ENCODE results near the gene CDC7. TPM values are rescaled to one million over a fixed set of nuclear protein-coding genes. Genes with fewer than 3 reads are reported as not detected.

CDC7 gene
- total RNA-seq, 2 experiments from 2014 or later: 28.0 to 30.3 TPM

GRCh38 chr1:91537281-91537986 is 36.8 kb downstream of the CDC7 start:
- H3K4me1 Mint-ChIP-seq (ENCODE audit: low read depth): peaks cover 19% of the 10 kb centered on the region
- ATAC-seq: no peak
- CTCF ChIA-PET: interaction anchor here (1.1 kb wide), 1 partner anchor 36 kb away, joined by 3 read pairs; no protein-coding TSS in a partner anchor

GRCh38 chr1:91537987-91538304 is 37.3 kb downstream of the CDC7 start:
- ChIA-PET CTCF (interaction anchor here (1.1 kb wide), 1 partner anchor 36 kb away, joined by 3 read pairs; no protein-coding TSS in a partner anchor), POLR2A (interaction anchor here (0.6 kb wide), 1 partner anchor 598 kb away, joined by 3 read pairs; no protein-coding TSS in a partner anchor)
- H3K4me3 Mint-ChIP-seq: no peak overlapping the region
- no peaks in the 10 kb centered on the region for H3K27me3 Mint-ChIP-seq
- intact Hi-C loops (cut with micrococcal nuclease): no loop called here
- H3K27ac Mint-ChIP-seq: no peak overlapping the region
- ATAC-seq: no peak
- DNase-seq: no peak
- H3K9me3 Mint-ChIP-seq: no peaks in the 10 kb centered on the region
- no peaks in the 10 kb centered on the region for H3K36me3 Mint-ChIP-seq (ENCODE audit: low read depth)
- no peak for TF ChIP-seq CTCF (IDR thresholded peaks at IDR 0.05)
- H3K4me1 Mint-ChIP-seq (ENCODE audit: low read depth): peaks cover 18% of the 10 kb centered on the region

More at GRCh38 chr1:91537281-91537986, 36.8 kb downstream of the CDC7 start:
- DNase-seq: no peak
- Mint-ChIP-seq H3K27me3 (no peaks in the 10 kb centered on the region), H3K27ac (no peak overlapping the region), H3K9me3 (no peaks in the 10 kb centered on the region), H3K4me3 (no peak overlapping the region), H3K36me3 (ENCODE audit: low read depth) (no peaks in the 10 kb centered on the region)
- intact Hi-C loops (cut with micrococcal nuclease): no loop called here
- TF ChIP-seq CTCF (IDR thresholded peaks at IDR 0.05): no peak
- POLR2A ChIA-PET: interaction anchor here (0.6 to 1.0 kb wide), 2 partner anchors 17 to 597 kb away, joined by 3 read pairs; no protein-coding TSS in a partner anchor

- intact Hi-C loops (cut with micrococcal nuclease): no loop called here
- no peak overlapping the region for H3K27ac Mint-ChIP-seq
- POLR2A ChIA-PET: interaction anchor here (1.2 kb wide), 1 partner anchor 19 kb away, joined by 3 read pairs; no protein-coding TSS in a partner anchor
- peaks cover 15% of the 10 kb centered on the region for H3K4me1 Mint-ChIP-seq (ENCODE audit: low read depth)
- no peaks in the 10 kb centered on the region for H3K9me3 Mint-ChIP-seq
- no peak overlapping the region for H3K4me3 Mint-ChIP-seq
- ATAC-seq (no peak), DNase-seq (no peak)
- CTCF ChIA-PET: interaction anchor here (1.5 kb wide), 1 partner anchor 28 kb away, joined by 4 read pairs; no protein-coding TSS in a partner anchor
- no peaks in the 10 kb centered on the region for H3K27me3 Mint-ChIP-seq
- TF ChIP-seq CTCF (IDR thresholded peaks at IDR 0.05): no peak
- H3K36me3 Mint-ChIP-seq (ENCODE audit: low read depth): no peaks in the 10 kb centered on the region
Observed at GRCh38 chr1:91540910-91541309, 40.3 kb downstream of the CDC7 start.

- H3K36me3 Mint-ChIP-seq (ENCODE audit: low read depth): no peaks in the 10 kb centered on the region
- POLR2A ChIA-PET: interaction anchor here (1.1 to 1.2 kb wide), 3 partner anchors 12 to 41 kb away, joined by 3 to 4 read pairs (median 3); no protein-coding TSS in a partner anchor
- ATAC-seq: no peak
- no peaks in the 10 kb centered on the region for H3K27me3 Mint-ChIP-seq
- CTCF ChIA-PET: interaction anchor here (1.3 to 1.5 kb wide), 2 partner anchors 16 to 29 kb away, joined by 4 read pairs; no protein-coding TSS in a partner anchor
- no peak for TF ChIP-seq CTCF (IDR thresholded peaks at IDR 0.05)
- H3K4me1 Mint-ChIP-seq (ENCODE audit: low read depth): peaks cover 15% of the 10 kb centered on the region
- H3K9me3 Mint-ChIP-seq: no peaks in the 10 kb centered on the region
- no peak for DNase-seq
- intact Hi-C loops (cut with micrococcal nuclease): no loop called here
- no peak overlapping the region for H3K4me3 Mint-ChIP-seq
- no peak overlapping the region for H3K27ac Mint-ChIP-seq
Observed at GRCh38 chr1:91541918-91542533, 41.4 kb downstream of the CDC7 start.
